Midbrain (tissue), 1 donor: ENCODE data around the gene MYO6.
"Not testable (repeated sequence)": the region's sequence is repeated elsewhere in the genome, so short reads cannot be mapped to it uniquely, and the experiment has no call there.

Experiments
- DNase-seq: peaks from one replicate; lab custom pipeline; 2025; lab: John Stamatoyannopoulos, UW

MYO6 gene

DNA sequence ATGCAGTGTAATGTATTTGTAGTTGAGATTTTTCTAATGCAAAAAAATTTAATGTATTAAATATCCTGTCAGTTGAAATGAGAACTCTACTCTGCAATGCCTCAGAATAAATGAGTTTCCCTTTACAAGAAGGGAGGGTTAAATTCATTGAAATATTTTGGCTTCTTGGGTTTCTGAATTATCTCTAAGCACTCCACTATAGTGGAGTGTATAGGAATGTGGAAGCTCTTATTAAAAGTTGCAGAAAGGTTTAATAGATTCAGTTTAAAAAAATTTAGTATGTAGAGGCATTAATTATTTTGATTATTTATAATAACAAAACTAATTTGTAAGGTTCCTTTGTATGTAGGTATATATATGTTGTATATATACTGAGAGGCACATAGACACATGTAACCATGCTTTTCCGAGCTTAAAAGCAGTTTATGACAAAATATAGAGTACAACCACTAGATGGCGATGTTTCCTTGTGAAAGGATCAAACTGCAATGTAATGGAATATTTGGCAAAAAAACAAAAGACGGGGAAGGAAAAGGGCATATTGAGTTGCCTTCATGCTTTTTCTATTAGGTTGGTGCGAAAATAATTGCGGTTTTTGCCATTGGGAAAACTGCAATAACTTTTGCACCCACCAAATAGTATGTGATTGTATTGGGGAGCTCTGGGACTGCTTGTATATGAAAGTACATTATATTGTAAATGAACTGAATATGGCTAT is 144.2 kb downstream of the MYO6 start:
- peak; percentile 79 for DNase-seq

- no peak for DNase-seq
Measured at GRCh38 chr6:75893776-75894152, 144.7 kb downstream of the MYO6 start.

DNA sequence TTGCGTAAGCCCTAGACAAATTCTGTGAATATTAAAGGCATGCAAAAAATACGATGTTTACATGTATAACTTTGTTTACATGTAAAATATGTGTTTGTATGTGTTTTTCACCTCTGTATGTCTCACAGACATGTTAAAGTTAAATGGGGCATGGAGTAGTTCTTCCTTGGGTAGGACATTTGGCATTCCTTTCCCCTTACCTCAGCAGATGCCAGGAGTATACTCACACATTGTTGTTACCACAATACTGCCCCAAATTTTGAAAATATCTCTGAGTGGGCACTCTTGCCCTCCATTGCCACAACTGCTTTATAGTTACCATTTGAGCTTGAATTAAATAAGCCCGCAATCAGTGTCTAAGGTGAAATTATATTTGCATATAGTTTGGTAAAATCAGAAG is 147.5 kb downstream of the MYO6 start:
- DNase-seq, result no peak

- DNase-seq, result not testable (repeated sequence)
Measured at GRCh38 chr6:75900216-75900615, 151.2 kb downstream of the MYO6 start.

- DNase-seq, result not testable (repeated sequence)
Measured at GRCh38 chr6:75905129-75905528, 156.1 kb downstream of the MYO6 start.

GRCh38 chr6:75906871-75907270 is 157.8 kb downstream of the MYO6 start:
- no peak for DNase-seq

DNA sequence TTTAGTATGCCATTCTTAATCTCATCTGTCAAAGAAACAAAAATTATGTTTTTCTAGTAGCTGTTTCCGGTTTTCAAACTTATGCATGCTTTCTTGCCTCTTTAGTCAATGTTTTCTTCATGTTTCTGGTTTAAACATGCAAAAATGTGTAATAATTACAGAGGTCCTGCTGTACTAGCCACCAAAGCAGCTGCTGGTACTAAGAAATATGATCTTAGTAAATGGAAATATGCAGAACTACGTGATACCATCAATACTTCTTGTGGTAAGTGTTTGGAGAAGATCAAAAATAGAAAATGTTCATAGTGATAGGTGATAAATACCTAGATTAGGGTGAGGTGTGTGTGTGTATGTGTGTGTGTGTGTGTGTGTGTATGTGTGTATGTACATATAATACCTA is 158.4 kb downstream of the MYO6 start:
- DNase-seq, result no peak

DNA sequence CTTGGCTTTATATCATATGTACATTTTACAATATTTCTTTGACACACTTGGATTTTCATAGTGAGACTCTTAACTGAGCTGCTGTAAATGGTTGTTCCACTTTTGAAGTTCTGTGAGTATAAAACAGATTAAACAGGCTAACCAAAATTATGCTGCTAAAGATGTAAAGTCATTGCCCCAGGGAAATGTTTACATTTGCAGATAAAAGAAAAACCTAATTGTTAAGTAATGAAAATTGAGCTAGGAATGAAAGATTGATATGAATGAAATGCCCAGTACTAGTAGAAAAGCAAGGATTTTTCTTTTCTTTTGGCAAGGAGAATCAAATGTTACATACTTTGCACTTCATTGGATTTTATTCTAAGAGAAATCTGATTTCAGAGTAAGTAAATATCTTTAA is 164.0 kb downstream of the MYO6 start:
- no peak for DNase-seq

GRCh38 chr6:75922226-75922625 is 173.2 kb downstream of the MYO6 start:
- DNase-seq, result no peak

GRCh38 chr6:75926293-75927168 is 177.5 kb downstream of the MYO6 start:
- no peak for DNase-seq

DNA sequence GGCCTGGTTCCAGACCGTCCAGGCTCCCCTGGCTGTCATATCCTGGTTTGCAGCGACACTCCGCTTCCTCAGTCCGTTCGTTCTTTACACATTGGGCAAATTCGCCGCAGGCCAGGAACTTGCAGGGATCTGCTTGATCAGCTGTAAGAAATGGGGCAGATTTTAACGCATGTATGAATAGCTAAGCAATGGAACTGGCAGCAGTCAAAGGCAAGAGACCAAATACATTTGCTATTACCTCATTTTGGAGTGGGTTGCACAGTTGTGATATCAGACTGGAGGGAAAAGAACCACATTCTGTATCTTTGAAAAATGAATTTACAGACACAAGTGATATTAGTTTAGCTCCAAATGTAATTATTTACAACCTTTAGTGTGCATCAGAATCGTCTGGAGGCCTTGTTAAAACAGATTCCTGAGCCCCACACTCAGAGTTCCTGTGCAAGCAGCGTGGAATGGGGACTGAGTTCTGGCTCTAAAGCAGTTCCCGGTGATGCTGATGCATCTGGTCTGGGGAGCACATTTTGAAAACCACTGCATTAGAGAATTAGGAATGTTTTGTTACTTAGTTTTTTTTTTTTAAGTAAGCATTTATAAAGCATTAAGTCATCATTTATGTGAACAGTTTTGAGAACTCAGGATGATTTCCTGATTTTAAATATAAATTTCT is 182.1 kb downstream of the MYO6 start:
- no peak for DNase-seq

- peak; percentile 17 for DNase-seq
Measured at GRCh38 chr6:75932067-75932466, 183.0 kb downstream of the MYO6 start.

- DNase-seq, result no peak
Measured at GRCh38 chr6:75933387-75933975, 184.4 kb downstream of the MYO6 start.

- peak; percentile 85 for DNase-seq
Measured at GRCh38 chr6:75934643-75935472, 185.8 kb downstream of the MYO6 start.

- DNase-seq, result no peak
Measured at GRCh38 chr6:75935473-75935793, 186.4 kb downstream of the MYO6 start.

DNA sequence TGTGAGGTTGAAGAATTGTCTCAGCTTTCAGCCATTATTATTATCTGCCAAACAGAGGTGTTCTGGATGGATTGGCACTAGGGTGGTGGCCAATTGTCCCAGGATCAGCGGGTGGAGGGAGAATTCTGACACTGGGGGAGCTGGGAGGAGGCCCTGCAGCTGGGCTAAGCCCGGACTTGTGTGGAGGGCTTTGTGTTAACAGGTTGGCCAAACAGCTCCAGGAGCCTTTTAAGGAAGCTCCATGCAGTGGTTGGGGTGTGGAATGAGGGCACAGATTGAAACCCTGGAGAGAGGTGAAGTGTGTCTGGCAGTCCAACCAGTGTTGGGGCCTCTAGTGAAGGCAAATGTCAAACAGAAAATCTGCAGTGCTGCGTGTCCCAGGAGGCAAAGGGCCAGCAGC is 187.6 kb downstream of the MYO6 start:
- DNase-seq, result no peak

DNA sequence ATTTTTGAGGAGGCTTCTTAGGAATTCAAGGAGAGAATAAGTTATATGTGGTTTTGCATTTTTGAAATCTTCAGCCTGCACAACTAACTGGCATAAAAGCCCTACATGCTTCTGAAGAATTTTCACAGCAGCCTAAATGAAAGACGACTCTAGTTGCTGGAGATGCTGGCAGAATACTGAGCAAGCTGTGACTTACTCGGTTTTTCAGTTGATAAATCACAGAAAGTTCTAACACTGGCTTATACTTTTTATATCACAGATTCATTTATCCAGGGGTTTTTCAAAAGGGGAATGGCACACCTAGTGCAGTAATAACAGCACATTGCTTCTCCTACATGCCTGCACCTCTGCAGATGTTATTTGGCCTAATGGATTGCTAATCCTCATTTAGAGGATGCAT is 188.8 kb downstream of the MYO6 start:
- no peak for DNase-seq

DNA sequence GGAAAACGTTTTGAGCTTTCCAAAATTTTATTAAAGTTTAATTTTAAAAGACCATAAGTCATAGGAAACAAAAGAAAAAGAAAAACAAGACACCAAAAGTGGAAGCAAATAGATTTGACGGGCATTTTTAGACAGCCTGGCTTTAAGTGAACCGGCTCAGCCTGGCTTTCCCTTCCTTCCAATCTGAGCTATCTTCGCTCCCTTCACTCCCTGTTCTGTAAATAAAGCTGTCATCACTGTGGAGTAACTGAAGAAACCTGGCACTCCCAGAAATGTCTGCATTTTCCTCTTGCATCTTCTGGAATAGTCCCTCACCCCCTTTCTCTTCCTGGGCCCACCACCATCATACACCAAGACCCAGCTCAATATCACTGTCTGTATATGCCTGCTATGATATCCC is 191.5 kb downstream of the MYO6 start:
- no peak for DNase-seq

DNA sequence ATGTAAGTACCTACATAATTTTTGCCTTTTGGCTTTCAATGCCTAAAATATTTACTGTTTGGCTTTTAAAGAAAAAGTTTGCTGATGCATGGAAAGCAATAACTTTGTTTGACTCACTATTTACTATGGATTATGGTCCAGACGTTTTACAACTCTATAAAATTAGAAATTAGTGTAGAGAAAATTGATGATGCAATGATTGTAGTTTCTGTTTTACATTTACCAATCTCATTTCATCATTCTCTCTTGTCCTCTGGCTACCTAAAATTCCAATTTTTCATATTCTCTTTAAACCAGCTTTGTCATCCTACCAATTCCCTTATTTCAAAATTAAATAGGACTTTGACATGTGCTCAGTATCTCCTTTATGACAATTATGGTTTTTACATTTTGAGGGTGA is 192.5 kb downstream of the MYO6 start:
- DNase-seq, result no peak

- DNase-seq, result no peak
Measured at GRCh38 chr6:75943381-75943780, 194.3 kb downstream of the MYO6 start.

DNA sequence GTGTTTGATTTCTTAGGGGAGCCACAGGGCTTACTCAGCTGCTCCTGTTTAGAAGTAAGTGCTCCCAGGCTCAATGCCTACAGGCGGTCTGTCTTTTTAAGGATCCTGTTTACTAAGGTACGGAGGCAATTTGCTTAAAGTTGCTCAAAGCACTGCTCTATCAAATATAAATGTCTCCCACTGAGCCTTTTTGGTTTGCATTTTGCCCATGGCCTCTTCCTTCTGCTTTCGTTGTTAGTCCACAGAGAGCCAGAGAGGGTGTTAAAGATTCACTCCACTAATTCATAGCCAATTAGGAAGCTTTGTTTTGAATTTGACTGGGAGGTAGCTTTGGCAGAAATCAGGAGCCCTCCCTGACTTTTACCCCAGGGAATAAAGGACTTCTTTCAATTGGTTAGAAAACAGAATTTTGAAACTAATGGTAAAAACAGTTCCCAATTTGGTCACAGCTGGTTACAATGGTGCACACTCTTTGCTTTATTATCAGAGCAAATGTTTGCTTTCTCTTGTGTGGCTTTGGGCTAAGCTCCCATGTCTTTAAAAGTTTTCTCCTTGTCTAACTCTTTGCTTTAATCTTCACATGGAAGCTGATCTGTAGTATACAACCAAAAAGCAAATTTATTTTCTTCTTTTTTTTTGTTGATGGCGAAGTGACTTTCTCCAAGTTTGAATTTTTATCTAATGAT is 197.2 kb downstream of the MYO6 start:
- DNase-seq, result no peak
